ENCODE results near the gene ANP32A. TPM values are rescaled to one million over a fixed set of nuclear protein-coding genes. Genes with fewer than 3 reads are reported as not detected.
"Not testable (repeated sequence)": the region's sequence is repeated elsewhere in the genome, so short reads cannot be mapped to it uniquely, and the experiment has no call there.

The ANP32A gene
- total RNA-seq, 1 donor from 2014 or later = 248 TPM

DNA sequence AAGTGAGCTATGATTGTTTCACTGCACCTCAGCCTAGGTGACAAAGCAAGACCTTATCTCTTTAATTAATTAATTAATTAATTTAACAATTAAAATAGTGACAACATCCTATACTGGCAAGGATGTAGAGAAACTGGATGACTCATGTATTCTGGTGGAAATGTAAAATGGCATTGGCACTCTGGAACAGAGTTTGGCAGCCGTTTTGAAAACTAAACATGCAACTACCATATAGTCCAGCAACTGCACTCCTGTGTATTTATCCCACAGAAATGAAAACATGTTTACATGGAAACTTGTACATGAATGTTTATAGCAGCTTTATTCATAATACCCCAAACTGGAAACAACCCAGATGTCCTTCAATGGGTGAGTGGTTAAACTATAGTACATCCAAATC, 56.6 kb downstream of the ANP32A start:
- Mint-ChIP-seq H3K27ac (ENCODE audit: unreplicated experiment) (no peak overlapping the region), H3K4me3 (ENCODE audit: unreplicated experiment) (no peak overlapping the region), H3K36me3 (ENCODE audit: low read depth, unreplicated experiment) (no peaks in the 10 kb centered on the region), H3K9me3 (ENCODE audit: unreplicated experiment) (no peaks in the 10 kb centered on the region), H3K4me1 (ENCODE audit: unreplicated experiment) (peaks cover 22% of the 10 kb centered on the region), H3K27me3 (ENCODE audit: unreplicated experiment) (peaks cover 4% of the 10 kb centered on the region)
- DNase-seq (ENCODE audit: low spot score) = no peak
- TF ChIP-seq, protein P1, sequence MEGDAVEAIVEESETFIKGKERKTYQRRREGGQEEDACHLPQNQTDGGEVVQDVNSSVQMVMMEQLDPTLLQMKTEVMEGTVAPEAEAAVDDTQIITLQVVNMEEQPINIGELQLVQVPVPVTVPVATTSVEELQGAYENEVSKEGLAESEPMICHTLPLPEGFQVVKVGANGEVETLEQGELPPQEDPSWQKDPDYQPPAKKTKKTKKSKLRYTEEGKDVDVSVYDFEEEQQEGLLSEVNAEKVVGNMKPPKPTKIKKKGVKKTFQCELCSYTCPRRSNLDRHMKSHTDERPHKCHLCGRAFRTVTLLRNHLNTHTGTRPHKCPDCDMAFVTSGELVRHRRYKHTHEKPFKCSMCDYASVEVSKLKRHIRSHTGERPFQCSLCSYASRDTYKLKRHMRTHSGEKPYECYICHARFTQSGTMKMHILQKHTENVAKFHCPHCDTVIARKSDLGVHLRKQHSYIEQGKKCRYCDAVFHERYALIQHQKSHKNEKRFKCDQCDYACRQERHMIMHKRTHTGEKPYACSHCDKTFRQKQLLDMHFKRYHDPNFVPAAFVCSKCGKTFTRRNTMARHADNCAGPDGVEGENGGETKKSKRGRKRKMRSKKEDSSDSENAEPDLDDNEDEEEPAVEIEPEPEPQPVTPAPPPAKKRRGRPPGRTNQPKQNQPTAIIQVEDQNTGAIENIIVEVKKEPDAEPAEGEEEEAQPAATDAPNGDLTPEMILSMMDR (IDR thresholded peaks at IDR 0.05; ENCODE audit: unreplicated experiment) = no peak

DNA sequence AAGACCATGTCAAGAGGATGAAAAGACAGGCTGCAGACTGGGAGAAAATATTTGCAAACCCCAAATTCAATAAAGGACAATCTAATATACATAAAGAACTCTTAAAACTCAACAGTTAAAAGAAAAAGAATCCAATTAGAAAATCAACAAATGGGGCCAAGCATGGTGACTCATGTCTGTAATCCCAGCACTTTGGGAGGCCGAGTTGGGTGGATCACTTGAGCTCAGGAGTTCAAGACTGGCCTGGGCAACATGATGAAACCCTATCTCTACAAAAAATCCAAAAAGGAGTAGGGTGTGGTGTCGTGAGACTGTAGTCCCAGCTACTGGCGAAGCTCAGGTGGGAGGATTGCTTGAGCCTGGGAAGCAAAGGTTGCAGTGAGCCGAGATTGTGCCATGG, 57.6 kb downstream of the ANP32A start:
- TF ChIP-seq, protein P1 (IDR thresholded peaks at IDR 0.05; ENCODE audit: unreplicated experiment) = no peak
- H3K27ac Mint-ChIP-seq (ENCODE audit: unreplicated experiment) = no peak overlapping the region
- no peak for DNase-seq (ENCODE audit: low spot score)
- no peaks in the 10 kb centered on the region for H3K36me3 Mint-ChIP-seq (ENCODE audit: low read depth, unreplicated experiment)
- H3K9me3 Mint-ChIP-seq (ENCODE audit: unreplicated experiment) = no peaks in the 10 kb centered on the region
- H3K27me3 Mint-ChIP-seq (ENCODE audit: unreplicated experiment) = peaks cover 4% of the 10 kb centered on the region
- no peak overlapping the region for H3K4me3 Mint-ChIP-seq (ENCODE audit: unreplicated experiment)
- H3K4me1 Mint-ChIP-seq (ENCODE audit: unreplicated experiment) = peaks cover 22% of the 10 kb centered on the region

DNA sequence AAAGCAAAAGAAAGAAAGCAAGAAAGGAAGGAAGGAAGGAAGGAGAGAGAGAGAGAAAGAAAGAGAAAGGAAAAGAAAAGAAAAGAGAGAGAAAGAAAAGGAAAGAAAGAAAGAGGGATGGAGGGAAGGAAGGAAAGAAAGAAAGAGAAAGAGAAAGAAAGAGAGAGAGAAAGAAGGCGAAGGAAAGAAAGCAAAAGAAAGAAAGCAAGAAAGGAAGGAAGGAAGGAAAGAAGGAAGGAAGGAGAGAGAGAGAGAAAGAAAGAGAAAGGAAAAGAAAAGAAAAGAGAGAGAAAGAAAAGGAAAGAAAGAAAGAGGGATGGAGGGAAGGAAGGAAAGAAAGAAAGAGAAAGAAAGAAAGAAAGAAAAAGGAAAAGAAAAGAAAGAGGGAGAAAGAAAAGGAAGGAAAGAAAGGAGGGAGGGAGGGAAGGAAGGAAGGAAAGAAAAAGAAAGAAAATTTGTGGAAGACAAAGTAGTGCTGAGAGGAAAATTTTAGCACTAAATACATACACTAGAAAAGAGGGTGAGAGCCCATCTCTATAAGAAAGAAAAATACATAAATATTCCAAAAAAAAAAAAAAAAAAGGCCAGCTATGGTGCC, 60.6 kb downstream of the ANP32A start:
- not testable (repeated sequence) for H3K36me3 Mint-ChIP-seq (ENCODE audit: low read depth, unreplicated experiment); DNase-seq (ENCODE audit: low spot score); H3K4me3 Mint-ChIP-seq (ENCODE audit: unreplicated experiment); H3K27me3 Mint-ChIP-seq (ENCODE audit: unreplicated experiment); H3K27ac Mint-ChIP-seq (ENCODE audit: unreplicated experiment); H3K9me3 Mint-ChIP-seq (ENCODE audit: unreplicated experiment)
- H3K4me1 Mint-ChIP-seq (ENCODE audit: unreplicated experiment) = peaks cover 30% of the 10 kb centered on the region

DNA sequence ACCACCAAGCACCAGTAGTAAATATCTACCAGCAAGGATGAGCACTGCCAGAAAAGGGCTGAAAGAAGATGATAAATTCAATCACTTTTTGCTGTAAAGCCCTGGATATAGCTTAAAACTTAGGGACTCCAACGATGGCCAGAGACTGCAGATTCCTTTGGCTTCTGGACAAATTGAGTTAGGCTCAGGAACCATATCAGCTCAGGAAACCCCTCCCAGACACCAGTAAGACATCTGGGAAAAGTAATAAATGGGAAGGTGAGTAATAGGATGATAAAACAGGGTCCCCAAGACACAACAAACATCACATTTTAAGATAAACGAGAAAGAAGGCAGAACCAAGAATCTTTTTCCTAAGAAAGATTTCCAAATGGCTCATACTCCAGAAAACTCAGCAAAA, 65.0 kb downstream of the ANP32A start:
- TF ChIP-seq, protein P1 (IDR thresholded peaks at IDR 0.05; ENCODE audit: unreplicated experiment) = no peak
- Mint-ChIP-seq H3K4me3 (ENCODE audit: unreplicated experiment) (no peak overlapping the region), H3K4me1 (ENCODE audit: unreplicated experiment) (peaks cover 17% of the 10 kb centered on the region), H3K9me3 (ENCODE audit: unreplicated experiment) (no peaks in the 10 kb centered on the region), H3K36me3 (ENCODE audit: low read depth, unreplicated experiment) (no peaks in the 10 kb centered on the region), H3K27me3 (ENCODE audit: unreplicated experiment) (peaks cover 5% of the 10 kb centered on the region), H3K27ac (ENCODE audit: unreplicated experiment) (no peak overlapping the region)
- DNase-seq (ENCODE audit: low spot score) = no peak

DNA sequence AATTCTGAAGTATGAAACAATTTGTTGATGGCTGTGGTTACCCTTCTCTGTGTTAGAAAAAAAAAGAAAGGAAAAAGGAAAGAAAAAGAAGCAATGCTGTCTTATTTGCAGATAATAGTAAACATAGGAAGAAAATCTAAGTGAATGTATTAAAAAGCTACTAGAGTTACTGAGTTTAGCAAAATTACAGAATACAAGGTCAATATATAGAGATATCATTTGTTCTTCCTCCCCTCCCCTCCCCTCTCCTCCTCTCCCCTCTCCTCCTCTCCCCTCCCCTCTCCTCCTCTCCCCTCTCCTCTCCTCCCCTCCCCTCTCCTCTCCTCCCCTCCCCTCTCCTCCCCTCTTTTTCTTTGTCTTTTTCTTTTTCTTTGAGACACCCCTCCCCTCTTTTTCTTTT, 69.1 kb downstream of the ANP32A start:
- no peaks in the 10 kb centered on the region for H3K36me3 Mint-ChIP-seq (ENCODE audit: low read depth, unreplicated experiment)
- H3K27me3 Mint-ChIP-seq (ENCODE audit: unreplicated experiment) = peaks cover 2% of the 10 kb centered on the region
- H3K27ac Mint-ChIP-seq (ENCODE audit: unreplicated experiment) = no peak overlapping the region
- no peak for DNase-seq (ENCODE audit: low spot score)
- H3K9me3 Mint-ChIP-seq (ENCODE audit: unreplicated experiment) = no peaks in the 10 kb centered on the region
- H3K4me3 Mint-ChIP-seq (ENCODE audit: unreplicated experiment) = no peak overlapping the region
- peaks cover 16% of the 10 kb centered on the region for H3K4me1 Mint-ChIP-seq (ENCODE audit: unreplicated experiment)
- TF ChIP-seq, protein P1 (IDR thresholded peaks at IDR 0.05; ENCODE audit: unreplicated experiment) = no peak

Measured in endothelial cell (in vitro differentiated cells).